Upper lobe of left lung (tissue), 4 donors: Measurements from ENCODE around the gene CHCHD1.

Source experiments
- POLR2AphosphoS5 ChIP-seq, 2 donors: sonication (generic); formaldehyde crosslinking; IDR thresholded peaks; one replicate each; pipeline ENCODE4 v1.5.1; 2017; ENCODE audit warnings: antibody characterized with exemption in 2 of 2
- TF ChIP-seq, protein P1 (sequence below), 6 experiments: fragments of 450-650 bp in 4 of 6; fragments of 200-600 bp in 2 of 6; sonication (generic) in 2 of 6; IDR thresholded peaks; one replicate each; pipeline ENCODE4 v1.5.1; 2016 to 2019; ENCODE audit warnings: antibody characterized with exemption in 6 of 6

DNA sequence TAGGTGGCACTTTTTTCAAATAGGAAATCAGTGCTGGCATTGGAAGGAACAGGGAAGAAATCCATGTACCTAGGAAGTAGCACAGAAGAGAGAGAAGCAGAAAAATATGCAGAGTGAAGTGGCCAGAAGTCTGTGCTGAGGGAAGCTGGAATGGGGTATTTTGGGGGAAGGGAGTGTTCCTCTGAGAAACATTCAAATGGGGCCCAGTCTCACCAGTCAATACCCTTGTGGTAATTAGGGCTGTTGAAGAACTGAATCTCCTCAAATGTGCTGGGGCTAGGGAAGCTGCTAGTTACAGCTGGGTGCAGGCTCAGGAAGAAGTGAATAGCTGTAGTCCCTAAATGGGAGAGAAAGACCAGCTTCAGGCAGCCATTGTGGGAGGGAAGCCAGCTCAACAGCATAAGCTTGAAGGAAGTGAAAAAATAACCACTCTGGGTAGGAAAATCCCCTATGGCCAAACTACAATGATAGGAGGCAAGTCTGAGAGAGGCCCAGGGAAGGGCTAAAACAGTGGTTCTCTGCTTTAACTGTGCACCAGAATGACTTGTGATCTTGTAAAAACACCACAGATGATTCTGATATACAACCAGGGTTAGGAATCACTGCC is 21.9 kb downstream of the CHCHD1 start:
- TF ChIP-seq, protein P1, sequence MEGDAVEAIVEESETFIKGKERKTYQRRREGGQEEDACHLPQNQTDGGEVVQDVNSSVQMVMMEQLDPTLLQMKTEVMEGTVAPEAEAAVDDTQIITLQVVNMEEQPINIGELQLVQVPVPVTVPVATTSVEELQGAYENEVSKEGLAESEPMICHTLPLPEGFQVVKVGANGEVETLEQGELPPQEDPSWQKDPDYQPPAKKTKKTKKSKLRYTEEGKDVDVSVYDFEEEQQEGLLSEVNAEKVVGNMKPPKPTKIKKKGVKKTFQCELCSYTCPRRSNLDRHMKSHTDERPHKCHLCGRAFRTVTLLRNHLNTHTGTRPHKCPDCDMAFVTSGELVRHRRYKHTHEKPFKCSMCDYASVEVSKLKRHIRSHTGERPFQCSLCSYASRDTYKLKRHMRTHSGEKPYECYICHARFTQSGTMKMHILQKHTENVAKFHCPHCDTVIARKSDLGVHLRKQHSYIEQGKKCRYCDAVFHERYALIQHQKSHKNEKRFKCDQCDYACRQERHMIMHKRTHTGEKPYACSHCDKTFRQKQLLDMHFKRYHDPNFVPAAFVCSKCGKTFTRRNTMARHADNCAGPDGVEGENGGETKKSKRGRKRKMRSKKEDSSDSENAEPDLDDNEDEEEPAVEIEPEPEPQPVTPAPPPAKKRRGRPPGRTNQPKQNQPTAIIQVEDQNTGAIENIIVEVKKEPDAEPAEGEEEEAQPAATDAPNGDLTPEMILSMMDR (IDR thresholded peaks at IDR 0.05) = no peak
- no peak for TF ChIP-seq POLR2AphosphoS5 (IDR thresholded peaks at IDR 0.05)
